Superior temporal gyrus (tissue), 1 donor: ENCODE data around the gene KRTAP4-8.
"Not testable (repeated sequence)": the region's sequence is repeated elsewhere in the genome, so short reads cannot be mapped to it uniquely, and the experiment has no call there.

Experiments
- DNase-seq: peaks from one replicate; pipeline ENCODE4 v3.0.0-alpha.2; 2016; ENCODE audit errors: extremely low spot score

KRTAP4-8 gene

DNA sequence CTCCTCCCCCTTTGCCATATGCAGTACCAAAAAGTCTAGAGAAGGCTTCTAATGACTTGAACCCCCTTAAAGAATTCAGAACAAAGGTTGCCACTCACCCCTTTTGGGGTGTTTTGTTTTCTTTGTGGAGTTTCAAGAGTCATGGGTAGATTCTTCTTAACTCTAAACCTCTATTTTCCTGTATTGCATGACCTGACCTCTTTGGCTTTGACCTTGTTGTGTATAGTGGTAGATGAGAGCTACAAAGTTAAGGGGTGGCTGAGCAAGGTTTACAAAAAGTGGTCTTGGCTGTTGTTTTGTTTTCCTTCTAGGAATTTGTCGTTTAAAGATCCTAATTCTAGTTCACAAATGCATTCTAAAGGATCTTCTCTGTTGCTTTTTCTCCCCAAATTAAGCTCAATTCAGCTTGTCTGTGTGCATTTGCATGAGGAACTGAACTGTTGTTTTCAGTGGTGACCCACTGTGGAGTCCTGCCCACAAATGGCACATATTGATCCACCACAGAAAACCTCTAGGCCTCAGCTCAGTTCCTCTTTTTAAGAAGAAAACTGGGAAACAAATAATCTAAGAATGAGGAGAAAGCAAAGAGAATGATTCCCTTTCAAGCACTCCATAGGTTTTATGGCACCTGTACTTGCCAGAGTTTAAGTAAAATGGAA, 10.9 kb upstream of the KRTAP4-8 start:
- DNase-seq: not testable (repeated sequence)

DNA sequence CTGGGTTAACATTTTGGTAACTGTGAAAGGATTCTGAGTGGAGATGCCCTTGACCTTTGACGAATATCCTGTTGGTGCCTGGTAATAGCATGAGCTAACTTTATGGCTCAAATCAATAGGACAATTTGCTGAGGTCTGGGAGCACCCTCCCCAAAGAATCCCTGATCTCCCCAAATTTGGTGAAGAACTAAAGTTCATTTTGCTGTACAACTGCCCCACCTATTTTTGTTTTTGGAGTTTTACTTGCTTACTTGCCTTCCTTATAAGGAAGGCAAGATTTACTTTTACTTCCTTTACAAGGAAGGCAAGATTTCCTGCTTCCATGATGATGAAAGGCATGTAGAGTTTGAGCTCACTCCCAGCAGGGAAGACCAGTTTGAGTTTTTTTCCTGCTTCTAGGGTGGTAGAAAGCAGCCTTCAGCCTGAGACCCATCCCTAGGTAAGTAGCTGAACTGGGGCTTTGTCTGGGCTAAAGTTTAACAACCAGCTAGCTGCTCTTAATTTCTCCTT, 10.1 kb upstream of the KRTAP4-8 start:
- no peak for DNase-seq

DNA sequence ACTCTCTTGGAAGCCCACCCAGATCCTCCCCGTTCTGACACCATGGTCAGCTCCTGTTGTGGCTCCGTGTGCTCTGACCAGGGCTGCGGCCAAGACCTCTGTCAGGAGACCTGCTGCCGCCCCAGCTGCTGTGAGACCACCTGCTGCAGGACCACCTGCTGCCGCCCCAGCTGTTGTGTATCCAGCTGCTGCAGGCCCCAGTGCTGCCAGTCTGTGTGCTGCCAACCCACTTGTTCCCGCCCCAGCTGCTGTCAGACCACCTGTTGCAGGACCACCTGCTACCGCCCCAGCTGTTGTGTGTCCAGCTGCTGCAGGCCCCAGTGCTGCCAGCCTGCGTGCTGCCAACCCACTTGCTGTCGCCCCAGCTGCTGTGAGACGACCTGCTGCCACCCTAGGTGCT, 7.4 kb upstream of the KRTAP4-8 start, which contains the start of gene KRTAP4-9:
Gene KRTAP4-9 (plus strand): TSS at position 43 of the 400 bp plus-strand sequence. CDS start 0 bp downstream, at position 43.
- not testable (repeated sequence) for DNase-seq

DNA sequence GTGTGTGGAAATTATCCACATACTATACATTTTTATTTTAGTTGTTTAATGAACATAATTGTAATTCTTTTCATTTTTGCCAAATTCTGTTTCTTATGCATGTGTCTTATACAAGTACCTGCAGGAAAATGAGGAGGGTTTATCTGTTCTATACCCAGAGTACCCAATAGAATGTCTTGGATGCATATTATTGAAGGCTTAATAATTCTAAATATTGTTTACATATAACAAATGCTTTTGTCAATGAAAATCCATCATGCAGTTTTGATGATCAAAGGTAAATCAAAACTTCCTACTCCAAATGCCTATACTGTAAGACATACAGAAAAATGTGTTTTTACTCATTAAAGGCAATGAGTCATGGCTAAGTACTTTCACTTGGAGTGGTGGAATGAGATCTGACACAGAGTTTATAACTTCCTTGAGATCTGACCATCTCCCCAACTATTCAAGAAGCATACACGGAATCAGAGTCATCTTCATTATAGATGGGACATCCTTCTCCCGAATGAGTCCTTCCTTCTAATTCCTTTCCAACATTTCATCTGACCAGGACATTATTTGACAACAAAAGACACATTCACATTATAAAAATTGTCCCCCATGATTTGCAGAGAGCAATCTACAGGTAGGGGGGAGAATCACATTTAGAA, 6.6 kb upstream of the KRTAP4-8 start:
- not testable (repeated sequence) for DNase-seq

DNA sequence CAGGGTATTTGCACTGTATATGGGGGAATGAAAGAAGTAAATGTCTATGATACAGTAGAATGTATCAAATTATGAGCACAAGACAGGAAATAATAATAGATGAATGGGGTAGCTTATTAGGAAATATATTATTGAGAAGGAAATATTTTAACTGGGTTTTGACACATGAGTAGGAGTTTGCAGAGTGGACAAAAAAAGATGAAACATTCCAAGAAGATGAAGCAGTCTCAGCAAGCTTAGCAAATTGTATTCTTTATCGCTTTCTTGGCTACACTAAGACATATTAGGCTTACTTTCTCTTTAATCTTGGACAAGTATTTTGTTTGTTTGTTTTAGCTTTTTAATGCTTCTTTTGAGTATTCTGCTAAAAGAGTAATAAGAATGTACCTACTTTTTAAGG, 6.0 kb upstream of the KRTAP4-8 start:
- no peak for DNase-seq

DNA sequence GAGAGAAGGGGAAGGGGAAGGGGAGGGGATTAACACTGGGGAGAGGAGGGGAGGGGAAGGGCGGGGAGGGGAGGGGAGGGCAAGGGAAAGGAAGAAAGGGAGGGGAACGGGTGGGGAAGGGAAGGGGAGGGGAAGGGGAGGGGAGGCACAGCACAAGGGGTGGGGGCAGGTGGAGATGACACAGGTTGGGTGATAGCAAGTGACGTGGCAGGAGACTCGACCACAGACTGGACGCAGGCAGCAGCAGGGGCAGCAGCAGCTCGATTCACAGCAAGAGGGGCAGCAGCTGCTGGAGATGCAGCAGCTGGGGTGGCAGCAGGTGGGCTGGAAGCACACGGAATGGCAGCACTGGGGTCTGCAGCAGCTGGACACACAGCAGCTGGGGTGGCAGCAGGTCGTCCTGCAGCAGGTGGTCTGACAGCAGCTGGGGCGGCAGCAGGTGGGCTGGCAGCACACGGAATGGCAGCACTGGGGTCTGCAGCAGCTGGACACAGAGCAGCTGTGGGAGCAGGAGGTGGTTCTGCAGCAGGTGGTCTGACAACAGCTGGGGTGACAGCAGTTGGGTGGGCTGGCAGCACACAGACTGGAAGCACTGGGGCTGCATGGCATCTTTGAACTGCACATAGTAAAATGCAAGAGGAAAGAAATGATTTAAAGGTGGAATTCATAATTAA, 3.8 kb upstream of the KRTAP4-8 start, which contains the start of gene KRTAP4-16:
Gene KRTAP4-16 (minus strand): TSS at position 624 of the 674 bp plus-strand sequence. CDS start 0 bp downstream, at position 624.
- no peak for DNase-seq

DNA sequence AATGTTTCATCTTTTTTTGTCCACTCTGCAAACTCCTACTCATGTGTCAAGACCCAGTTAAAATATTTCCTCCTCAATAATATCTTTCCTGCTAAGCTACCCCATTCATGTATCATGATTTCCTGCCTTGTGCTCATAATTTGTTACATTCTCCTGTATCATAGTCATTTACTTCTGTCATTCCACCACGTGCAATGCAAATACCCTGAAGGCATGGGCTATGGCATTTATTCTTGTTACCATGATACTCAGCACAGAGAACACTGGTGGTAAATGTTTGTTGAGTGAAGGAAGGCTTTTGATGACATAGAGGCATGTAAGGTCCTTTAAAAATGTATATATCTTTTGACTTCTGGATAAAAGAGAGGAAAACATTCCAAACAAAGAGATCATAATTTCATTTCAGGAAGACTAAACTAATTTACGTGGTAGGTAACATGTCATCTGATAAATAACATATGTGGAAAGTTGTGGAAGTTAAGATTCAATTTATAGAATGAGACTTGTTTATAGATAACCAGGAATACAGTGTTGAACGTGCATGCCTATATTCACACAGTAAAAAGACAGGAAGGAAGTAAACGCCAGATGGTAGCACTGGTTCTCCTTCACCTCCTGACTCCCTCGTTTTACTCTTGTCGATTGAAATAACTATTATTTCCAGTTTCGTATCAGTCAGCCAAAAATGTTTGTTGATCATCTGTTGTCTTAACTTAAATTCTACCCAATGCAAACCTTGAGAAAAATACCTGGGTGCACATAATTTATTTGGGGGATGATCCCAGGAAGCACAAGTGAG, 1.9 kb upstream of the KRTAP4-8 start:
- DNase-seq: not testable (repeated sequence)

DNA sequence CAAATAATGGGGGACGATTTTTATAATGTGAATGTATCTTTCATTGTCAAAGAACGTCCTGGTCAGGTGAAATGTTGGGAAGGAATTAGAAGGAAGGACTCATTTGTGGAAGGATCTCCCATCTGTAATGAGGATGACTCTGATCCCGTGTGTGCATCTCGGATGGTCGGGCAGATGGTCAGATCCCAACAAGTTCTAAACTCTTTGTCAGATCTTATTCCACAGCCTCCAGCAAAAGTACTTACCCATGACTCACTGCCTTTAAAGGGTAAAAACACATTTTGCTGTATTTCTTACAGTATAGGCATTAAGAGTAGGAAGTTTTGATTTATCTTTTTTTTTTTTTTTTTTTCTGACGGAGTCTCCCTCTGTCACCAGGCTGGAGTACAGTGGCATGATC, 539 bp upstream of the KRTAP4-8 start:
- no peak for DNase-seq

DNA sequence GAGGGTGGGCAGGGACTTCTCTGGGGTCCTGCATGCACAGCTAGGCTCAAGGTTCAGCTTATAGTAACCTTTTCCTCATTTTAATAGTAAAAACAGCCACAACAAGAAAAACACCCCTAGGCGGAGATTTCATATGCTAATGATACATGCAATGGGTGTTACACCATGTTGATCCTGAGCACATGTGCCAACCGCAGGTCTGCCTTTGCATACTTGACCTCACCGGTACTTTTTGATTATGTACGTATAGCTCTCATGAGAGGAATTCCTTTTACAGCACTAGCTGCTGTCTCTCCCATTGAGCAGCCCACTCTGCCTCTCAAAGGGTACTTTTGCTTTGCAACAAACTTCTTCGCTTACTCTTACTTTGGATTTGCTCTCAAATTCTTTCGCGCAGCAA, 1.9 kb downstream of the KRTAP4-8 start:
- DNase-seq: no peak

DNA sequence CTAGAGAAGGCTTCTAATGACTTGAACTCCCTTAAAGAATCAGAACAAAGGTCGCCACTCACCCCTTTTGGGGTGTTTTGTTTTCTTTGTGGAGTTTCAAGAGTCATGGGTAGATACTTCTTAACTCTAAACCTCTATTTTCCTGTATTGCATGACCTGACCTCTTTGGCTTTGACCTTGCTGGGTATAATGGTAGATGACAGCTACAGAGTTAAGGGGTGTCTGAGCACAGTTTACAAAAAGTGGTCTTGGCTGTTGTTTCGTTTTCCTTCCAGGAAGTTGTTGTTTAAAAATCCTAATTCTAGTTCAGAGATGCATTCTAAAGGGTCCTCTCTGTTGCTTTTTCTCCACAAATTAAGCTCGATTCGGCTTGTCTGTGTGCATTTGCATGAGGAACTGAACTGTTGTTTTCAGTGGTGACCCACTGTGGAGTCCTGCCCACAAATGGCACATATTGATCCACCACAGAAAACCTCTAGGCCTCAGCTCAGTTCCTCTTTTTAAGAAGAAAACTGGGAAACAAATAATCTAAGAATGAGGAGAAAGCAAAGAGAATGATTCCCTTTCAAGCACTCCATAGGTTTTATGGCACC, 9.1 kb downstream of the KRTAP4-8 start:
- DNase-seq: not testable (repeated sequence)

DNA sequence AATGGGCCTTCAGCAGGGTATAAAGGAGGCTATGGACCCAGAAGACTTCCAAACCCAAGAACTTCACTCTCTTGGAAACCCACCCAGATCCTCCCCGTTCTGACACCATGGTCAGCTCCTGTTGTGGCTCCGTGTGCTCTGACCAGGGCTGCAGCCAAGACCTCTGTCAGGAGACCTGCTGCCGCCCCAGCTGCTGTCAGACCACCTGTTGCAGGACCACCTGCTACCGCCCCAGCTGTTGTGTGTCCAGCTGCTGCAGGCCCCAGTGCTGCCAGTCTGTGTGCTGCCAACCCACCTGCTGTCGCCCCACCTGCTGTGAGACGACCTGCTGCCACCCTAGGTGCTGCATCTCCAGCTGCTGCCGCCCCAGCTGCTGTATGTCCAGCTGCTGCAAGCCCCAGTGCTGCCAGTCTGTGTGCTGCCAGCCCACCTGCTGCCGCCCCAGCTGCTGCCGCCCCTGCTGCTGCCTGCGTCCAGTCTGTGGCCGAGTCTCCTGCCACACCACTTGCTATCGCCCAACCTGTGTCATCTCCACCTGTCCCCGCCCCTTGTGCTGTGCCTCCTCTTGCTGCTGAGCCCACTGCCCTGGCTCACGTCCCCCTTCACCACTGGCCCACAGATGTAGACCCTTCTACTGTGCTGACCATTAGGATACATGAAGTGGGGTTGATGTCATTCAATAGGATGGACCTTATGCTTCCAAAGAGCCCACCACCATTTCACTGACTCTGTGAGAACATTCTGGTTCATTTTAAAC, 13.7 kb downstream of the KRTAP4-8 start, which contains the start of gene KRTAP4-7:
Gene KRTAP4-7 (plus strand): TSS at position 51 of the 757 bp plus-strand sequence. CDS start 57 bp downstream, at position 108.
- not testable (repeated sequence) for DNase-seq

DNA sequence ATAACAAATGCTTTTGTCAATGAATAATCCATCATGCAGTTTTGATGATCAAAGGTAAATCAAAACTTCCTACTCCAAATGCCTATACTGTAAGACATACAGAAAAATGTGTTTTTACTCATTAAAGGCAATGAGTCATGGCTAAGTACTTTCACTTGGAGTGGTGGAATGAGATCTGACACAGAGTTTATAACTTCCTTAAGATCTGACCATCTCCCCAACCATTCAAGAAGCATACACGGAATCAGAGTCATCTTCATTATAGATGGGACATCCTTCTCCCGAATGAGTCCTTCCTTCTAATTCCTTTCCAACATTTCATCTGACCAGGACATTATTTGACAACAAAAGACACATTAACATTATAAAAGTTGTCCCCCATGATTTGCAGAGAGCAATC, 14.5 kb downstream of the KRTAP4-8 start:
- not testable (repeated sequence) for DNase-seq

DNA sequence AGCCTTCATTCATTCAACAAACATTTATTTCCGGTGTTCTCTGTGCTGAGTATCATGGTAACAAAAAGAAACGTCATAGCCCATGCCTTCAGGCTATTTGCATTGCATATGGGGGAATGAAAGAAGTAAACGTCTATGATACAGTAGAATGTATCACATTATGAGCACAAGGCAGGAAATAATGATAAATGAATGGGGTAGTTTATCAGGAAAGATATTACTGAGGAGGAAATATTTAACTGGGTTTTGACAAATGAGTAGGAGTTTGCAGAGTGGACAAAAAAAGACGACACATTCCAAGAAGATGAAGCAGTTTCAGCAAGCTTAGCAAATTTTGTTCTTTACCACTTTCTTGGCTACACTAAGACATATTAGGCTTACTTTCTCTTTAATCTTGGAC, 15.3 kb downstream of the KRTAP4-8 start:
- no peak for DNase-seq

DNA sequence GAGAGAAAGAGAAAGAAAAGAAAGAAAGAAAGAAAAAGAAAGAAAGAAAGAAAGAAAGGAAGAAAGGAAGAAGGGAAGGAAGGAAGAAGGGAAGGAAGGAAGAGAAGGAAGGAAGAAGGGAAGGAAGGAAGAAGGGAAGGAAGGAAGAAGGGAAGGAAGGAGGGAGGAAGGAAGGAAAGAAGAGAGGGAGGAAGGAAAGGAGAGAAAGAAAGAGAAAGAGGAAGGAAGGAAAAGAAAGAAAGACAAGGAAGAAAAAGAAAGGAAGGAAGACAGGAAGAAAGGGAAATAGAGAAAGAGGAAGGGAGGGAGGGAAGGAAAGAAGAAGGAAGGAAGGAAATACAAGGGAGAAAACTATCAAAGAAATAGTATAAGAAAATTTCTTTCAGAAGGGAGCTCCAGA, 21.2 kb downstream of the KRTAP4-8 start:
- no peak for DNase-seq

DNA sequence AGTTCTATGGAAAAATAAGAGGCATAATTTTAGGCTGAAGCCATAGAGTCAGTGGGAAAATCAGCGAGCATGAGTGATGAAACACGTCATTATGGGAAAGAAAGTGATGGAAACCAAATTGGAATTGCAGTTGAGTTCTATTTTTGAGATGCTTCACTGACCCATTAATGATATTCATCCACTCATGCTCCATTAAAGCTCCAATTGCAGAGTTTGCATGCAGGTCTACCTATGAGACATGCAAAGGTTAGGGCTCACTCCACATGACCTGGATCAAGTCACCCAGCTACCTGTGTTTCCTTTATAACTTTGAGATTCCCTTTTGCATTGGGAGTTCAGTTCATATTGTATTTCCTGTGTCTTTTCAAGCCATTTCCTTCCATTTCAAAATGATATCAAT, 24.3 kb downstream of the KRTAP4-8 start:
- DNase-seq: no peak

DNA sequence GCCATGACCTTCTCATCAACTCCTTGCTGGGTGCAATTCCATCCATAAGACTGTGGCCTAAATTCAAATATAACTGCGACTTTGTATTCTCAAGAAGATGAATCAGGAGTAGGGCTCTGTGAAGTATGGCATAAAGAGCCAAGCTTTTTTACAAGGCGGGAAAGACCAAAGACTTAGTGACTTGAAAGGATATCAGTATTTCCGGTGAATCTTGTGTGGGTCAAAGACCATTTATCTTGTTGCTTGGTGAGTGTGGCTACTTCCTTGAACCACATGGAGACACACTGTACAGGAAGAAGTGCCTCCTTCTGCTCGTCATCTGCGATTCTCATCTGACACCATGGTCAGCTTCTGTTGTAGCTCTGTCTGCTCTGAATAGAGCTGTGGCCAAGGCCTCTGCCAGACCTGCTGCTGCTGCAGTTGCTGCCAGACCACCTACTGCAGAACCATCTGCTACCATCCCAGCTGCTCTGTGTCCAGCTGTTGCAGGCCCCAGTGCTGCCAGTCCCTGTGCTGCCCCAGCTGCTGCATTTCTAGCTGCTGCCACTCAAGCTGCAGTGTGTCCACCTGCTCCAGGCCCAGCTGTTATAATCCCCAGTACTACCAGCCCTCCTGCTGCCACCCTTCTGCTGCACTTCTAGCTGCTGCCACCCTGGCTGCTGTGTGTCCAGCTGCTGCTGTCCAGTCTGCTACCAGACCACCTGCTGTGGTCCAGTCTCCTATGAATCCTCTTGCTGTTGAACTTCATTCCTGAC, 26.2 kb downstream of the KRTAP4-8 start:
- no peak for DNase-seq

DNA sequence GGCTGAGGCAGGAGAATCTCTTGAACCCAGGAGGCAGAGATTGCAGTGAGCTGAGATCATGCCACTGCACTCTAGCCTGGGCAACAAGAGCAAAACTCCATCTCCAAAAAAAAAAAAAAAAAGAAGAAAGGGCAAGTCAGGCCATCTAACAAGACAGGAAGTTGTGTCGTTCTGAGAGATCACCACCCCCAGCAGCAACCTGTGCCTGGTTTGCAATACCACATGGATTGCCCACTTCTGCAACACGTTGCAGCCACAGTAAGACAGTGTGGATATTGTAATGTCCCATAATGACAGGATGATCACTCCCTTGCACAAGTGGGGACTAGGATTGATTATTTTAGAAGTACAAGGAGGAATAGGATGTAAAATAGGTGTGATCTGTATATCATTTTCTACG, 28.9 kb downstream of the KRTAP4-8 start:
- DNase-seq: no peak

DNA sequence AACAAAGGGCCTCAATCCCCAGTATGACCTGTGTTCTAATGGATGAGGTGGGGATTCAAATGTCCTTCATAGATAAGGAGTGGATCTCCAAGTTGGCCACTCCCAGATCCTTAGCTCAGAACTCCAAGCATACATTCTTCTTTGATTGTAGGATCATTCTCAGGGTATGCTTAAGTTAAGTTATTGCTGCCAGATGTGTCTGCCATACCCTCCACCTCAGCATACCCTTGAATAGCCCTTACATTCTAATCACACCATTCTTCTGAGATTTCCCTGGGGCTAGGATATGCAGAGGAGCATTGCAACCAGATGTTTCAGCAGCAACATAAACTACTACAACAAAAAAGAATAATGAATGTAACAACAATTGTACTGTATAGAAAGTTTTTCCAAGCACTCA, 30.7 kb downstream of the KRTAP4-8 start:
- no peak for DNase-seq

DNA sequence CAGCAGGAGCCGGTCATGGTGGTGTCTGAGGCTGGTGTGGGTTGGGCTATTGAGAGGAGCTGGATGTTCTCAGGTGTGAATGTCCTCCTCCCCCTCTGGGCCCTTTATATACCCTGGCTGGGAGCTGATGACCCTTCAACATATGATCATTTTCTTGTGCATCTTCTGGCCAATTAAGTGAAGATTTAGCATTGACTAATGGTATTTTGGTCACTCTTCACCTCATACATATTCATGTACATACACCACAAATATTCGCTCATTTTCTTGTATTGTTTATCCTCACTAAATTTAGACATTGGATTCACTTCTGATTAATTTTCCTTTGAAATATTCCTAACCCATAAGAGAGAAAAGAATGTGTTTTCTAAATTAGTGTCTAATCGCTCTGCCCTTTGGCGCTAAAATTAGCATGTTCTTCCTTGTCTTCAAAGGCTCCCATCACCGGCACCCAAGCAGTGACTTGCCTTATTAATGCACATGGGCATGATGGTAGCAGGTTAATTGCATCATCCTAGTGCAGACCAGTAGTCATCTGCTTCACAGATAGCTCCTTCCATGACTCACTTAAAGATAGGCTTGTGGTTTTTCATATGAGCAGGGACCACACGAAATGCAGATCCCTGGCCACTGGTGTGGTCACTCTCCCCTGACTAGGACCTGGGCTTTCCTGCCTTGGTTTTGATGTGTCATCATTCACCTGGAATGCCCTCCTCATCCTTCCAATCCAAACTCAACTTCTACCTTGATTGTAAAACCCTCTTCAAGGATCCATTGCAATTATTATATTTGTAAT, 31.9 kb downstream of the KRTAP4-8 start, which contains the start of gene KRTAP2-4:
Gene KRTAP2-4 (minus strand): TSS at position 51 of the 796 bp plus-strand sequence. CDS start 34 bp downstream, at position 17.
- no peak for DNase-seq
